AG08395 (cell line): Measurements from ENCODE around the gene ESRRB.
A peak's percentile ranks its signal among the peaks of the same experiment; 100 is the strongest.

Experiments used
- DNase-seq: peaks from one replicate; pipeline ENCODE4 v3.0.0; 2012; ENCODE audit warnings: mixed read lengths, low spot score

The ESRRB gene

DNA sequence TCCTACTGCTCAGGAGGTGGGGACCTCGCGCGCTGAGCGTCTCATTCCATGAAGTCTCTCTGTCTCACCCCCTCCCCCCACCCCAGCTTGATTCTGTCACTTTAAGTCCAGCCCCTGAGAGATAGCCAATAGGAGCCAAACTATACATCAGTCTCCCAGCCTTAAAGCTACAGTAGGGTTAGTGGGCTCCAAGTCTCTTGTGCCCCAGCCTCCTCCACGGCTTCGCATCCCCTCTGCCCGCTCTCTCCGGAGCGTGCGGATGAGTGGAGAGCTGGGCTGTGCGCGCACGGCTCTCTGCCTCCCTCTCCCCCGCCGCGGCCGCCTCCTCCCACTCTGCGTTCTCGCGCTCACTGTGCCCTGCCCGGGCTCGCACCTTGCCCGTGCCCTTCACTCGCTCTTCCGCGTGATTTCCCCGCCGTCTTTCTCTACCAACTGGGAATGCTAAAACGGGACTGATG is at the start of gene ESRRB:
ESRRB (plus strand) TSS at position 191 of the 458 bp plus-strand sequence; CDS start at position 456, 265 bp downstream.
- no peak for DNase-seq

DNA sequence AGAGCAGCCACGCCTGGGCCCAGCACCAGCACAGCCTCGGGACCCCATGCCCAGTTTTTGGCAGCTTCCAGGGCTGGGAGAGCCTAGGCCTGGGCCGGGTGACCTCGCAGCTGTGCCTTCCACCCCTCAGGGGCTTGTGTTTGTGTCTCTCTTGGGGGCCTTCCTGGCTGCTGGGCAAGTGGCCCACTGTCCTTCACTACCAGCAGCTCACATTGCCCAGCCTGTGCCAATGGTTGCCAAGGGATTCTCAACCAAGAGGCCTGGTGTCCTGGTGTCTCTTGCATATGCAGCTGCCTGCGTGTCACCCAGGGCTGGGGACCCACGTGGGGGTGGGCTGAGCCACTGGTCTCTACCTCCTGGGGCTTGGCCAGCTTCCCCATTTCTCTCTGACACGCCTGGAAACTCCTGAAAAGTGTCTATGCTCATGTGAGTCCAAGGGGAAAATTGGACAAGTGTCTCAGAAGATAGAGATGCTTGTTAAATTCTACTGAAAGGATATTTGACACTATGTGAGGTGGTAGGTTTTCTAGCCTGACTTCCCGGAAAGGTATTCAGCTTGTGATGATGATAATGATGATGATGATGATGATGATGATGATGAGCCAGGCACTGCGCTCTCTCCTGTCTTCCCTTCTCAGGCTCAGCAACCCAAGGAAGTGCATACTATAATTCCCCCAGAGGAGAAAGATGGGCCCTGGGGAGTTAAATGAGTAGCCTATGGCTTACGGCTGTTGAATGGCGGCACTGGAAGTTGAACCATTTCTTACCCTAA is 48.8 kb upstream of the ESRRB start:
- no peak for DNase-seq

GRCh38 chr14:76328457-76329137 is 47.3 kb upstream of the ESRRB start:
- DNase-seq, result no peak

DNA sequence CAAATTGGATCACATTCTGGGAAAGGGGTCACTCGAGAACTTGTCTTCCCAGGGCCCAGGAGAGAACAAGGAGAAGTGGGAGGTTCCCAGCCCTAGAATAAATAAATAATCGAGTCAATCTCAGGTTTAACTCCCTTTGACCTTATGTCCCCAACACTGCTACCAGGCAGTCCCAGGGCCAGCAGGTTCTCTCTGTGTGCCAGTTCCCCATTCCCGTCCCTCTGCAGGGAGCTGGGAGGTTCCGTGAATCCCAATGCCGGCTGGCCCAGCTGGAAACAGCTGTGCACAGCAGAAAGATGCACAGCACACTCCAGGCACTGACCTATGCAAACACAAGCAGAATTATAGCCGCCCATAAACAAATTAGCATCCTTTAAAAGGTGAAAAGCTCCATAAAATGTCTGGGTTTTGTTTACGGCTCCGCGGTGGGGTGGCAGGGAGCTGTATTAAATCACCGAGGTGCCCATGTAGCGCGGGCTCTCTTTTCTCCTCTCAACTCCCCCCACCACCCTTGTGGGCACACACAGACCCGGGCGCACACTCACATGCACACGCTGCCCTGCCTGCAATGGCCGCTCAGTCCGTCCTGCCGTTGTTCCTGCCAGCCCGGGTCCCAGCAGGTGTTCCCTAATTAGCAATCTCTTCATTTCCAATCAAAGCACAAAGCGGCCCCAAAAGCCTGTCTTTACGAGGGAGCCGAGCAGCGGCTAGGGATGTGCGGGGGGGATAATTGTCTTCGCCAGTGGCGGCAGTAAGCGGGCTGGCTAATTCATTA is 46.6 kb upstream of the ESRRB start:
- no peak for DNase-seq

GRCh38 chr14:76329951-76330350 is 46.0 kb upstream of the ESRRB start:
- no peak for DNase-seq

DNA sequence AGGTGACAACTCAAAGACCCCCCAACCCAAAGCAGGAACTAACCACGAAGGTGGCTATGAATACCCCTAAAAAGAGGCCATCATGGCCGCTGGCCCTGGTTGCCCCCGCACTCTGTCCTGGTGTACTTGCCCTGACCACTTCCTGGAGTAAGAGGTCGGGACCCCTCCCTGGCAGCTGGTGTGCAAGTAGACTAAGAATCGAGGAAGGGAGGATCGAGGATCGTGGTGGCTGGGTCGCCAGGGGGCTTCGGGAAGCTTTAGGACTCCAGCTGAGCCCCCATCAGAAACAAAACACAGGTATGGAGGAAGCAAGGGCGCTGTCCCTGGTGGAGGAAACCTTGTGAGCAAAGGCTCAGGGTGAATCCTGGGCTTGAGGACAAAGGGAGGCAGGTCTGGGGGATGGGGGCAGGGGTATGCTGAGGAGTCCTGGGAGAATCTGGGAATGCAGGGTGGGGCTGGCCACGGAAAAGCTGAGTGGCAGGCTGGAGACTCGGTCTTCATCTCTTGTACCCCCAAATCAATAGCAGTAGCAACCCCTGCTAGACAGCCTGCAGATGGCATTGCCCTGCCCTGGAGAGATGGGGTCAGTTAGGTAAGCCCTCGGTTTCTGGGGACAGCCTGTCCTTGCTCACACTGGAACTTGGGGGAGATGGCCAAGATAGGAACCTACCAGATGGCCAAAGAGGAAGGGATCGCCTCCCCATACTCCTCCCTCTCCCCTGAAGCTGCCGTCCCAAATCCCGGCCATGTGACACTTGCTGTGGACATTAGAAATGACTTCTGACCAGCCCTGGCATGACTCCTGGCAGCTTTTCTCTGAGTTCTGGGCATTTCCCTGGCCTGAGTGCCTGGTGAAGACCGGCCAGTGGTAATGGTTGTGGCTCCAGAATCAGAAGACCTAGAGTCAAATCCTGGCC is 45.3 kb upstream of the ESRRB start:
- DNase-seq, result no peak

DNA sequence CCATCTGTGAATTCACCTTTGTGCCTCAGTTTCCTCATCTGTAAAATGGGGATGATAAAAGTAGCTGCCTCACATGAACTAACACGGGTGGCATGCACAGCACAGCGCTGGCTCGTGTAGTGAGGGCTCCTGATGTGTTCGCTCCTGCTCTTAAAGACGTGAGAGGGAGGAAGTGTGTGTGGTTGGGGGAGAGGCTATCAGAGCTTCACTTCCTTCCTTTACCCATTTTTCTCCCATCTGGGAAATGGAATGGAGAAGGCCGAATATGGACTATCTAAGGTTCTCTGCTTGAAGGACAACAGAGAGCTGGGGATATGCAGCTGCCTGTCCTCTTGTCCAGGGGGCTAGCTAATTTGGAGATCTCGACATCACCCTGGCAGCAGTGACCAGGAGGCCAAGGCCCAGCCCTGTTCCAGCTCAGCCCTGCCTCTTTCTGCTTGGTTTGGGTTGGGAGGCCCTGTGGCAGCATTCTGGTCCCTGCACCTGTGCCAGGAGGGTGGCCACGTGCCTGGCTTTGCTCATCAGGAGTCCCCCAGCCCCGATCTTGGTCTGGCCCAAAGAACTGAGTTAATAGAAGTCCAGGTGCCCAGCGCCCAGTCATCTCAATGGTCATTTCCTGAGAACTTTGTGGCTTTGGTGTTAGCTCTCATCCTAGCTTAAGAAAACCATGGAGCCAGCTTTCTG is 44.5 kb upstream of the ESRRB start:
- DNase-seq, result no peak

DNA sequence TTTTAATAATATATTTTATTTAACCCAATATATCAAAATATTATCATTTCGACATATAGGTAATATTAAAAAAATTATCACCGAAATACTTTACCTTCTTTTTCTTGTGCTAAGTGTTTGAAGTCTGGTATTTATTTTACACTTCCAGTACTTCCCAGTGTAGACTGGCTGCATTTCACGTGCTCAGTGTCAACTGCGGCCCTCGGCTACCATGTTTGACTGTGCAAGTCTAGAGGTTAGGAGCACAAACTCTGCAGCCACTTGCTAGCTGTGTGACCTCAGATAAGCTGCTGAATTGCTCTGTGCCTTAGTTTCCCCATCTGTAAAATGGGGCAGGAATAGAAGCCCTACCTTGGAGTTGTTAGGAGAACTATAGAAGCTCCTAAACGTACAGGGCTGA is 42.3 kb upstream of the ESRRB start:
- DNase-seq, result no peak

DNA sequence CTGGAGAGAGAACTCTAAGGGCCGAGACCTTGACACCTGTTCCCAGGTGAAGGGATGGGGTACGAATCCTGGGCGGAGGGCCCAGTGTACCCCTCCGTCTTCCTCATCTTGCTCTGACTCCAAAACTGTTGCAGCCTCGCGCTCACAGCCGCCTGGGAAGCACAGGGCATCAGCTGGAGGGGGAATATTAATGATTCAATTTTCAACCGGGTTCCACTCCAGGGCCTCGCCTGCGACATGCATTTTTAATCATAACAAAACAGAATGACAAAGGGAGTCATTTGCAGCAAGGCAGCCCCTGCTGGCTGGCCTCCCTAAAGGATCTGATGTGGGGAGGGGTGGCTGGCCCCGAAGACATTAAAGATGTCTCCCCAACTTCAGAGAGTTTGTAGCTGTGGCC is 41.6 kb upstream of the ESRRB start:
- no peak for DNase-seq

DNA sequence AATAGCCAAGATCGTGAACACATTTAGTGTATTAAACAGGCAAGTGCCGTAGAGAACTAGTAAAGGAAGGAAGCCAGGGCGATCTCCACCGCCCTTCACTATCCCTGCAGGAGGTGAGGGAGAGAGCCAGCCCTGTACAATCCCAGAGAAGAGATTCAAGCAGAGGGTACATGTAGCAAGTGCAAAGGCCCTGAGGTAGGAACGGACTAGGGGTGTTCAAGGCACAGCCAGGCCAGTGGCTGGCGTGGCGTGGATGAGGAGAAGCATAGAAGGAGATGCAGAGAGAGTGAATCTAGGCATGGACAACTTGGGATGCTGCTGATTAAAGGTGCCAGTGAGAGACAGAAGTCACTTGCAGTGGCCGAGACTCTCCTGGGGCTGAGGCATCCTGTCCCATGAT is 39.1 kb upstream of the ESRRB start:
- DNase-seq, result no peak

- DNase-seq, result no peak
These were observed 38.0 kb upstream of the ESRRB start for GRCh38 chr14:76337635-76338545.

DNA sequence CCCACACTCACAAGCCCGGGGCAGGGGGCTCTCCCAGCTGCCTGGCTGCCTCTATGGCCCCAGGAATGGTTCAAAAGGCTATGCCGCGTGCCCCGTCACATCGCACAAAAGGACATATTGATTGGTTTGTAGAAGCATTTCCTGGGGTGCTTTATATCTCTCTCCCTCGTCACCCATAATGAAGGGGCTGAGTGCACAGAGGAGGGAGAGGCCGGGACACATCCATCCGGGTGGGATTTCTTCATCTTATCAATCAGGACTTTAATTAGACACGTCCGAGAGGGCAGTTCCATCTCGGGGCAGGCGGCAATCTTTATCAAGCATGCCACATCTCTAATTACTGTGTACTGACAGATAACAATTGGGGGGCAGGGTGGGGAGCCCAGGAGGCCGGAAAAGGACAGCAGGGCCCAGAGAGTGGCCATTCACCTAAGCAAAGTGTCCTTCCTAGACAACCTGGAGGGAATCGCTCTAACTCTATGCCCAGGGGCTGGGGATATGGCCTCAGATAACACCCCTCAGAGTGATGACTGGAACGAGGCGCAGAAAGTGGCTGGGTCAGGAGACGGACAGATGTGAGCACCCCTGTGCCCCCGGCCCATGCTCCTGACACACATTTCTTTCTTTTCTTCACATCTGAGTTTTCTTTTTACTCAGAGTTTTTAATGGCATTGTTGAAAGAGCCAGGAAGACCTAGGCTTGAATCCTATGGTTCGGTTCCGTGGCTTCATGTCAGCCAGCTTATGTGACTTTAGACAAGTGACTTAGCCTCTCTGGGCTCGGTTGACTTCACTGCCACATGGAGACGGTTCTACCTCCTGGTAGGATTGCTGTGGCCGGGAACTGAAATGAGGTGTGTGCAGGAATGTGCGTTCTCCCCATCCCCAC is 36.0 kb upstream of the ESRRB start:
- no peak for DNase-seq

DNA sequence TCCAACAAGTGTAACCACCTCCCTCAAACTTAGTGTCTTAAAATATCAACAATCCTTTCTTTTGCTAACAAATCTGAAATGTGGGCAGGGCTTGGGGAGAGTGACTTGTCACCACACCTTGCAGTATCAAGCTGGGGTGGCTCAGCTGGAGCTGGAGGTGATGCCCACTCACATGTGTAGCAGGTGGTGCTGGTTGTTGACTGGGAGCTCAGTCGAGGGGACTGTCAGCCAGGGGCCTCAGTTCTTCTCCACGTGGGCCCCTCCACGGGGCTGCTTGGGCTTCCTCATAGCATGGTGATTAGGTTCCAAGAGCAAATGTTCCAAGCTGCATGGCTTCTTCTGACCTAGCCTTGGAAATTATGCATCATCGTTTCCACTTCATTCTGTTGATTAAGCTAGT is 32.6 kb upstream of the ESRRB start:
- no peak for DNase-seq

DNA sequence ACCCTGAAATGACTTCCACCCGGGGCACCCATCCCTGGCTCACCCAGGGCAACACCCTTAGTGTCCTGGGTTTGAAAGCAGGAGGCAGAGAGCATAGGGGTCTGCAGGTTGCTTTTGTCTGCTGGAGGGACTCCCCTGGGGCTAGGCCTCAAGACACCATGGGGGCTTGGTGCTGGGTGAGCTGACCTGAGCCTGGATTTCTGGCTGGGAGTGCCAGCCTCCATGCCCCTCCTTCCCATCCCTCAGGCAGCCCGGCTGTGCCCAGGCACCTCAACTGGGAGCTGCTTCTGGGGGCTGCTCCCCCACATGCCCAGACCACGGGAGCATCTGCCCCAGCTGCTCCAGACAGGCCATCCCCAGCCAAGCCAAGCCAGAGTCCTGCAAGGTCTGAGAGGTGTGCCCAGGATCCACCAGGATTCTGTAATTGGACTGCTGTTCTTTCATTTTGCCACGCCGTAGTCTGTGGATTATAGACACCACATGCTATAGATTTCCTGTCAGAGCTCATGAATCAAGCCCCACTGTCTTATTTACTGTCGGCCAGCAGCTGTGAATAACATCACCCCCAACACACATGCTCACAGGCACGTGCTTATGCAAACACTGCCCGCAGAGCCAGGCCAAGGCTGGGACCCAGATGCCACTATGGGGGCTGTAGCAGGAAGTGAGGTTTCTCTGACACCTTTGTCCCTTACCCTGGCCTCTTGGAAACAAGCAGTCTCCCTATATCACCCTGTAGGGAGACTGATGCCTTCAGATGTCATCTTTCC is 29.4 kb upstream of the ESRRB start:
- no peak for DNase-seq

DNA sequence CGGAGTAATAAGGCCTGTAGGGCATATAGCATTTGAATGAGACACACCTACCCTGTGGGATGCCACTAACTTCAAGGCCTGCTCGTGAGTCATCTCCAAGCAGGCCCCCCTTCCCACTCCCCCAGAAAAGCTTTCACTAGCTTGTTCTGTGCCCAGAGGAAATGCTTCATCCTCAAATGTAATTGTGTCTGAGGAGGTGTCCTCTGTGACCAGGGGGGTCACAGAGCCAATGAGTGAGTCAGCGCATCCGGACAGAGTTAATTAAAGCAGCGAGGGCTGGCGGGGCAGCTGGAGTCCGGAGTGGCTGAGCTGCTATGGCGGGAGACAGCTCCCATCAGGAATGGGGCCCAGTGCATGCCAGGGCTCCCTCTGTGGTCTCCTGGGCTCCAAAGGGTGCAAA is 27.0 kb upstream of the ESRRB start:
- peak; percentile 77 for DNase-seq

DNA sequence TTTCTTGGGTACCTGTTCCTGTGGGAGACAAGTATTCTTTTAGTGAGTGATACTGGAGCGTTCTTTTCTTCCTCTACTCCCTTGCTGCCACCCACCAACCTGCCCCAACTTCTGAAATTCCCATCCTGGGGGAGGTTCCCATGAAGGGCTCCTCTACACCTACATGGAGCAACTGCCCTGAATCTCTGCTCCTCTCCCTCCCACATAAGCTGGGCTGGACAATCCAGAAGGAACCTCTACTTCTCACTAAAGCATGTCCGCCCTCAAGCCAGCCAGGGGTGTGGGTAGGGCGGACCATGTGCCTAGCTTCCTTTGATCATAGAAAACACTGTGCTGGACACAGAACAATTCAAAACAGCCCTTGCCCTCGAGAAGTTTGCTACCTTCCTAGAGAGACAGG is 25.9 kb upstream of the ESRRB start:
- no peak for DNase-seq

- no peak for DNase-seq
These were observed 25.3 kb upstream of the ESRRB start for GRCh38 chr14:76350671-76351070.

DNA sequence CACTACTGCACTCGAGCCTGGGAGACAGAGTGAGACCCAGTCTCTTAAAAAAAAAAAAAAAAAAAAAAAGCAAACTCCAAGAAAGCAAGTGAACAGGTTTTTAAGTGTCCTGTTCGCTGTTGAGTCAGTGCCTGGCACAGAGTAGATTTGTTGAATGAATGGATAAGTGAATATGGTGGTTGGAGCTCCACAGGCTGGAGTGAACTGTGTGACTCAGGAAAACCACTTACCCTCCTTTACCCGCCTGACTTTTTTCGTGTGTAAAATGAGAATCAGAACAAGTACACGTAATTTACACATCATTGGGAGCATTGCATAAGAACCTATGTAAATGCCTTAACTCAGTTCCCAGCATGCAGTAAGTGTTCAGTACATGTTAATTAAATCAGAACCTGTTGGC is 24.0 kb upstream of the ESRRB start:
- no peak for DNase-seq
